ENCODE data around the gene HNRNPA1L2. TPM values are rescaled to one million over a fixed set of nuclear protein-coding genes. Genes with fewer than 3 reads are reported as not detected.

Gene HNRNPA1L2
- total and polyA plus RNA-seq, 9 of the 15 experiments (the other 6 are each of a cell fraction or from before 2014, with no cell fraction given), result 3.7 to 10.8 (median 6.8) TPM

DNA sequence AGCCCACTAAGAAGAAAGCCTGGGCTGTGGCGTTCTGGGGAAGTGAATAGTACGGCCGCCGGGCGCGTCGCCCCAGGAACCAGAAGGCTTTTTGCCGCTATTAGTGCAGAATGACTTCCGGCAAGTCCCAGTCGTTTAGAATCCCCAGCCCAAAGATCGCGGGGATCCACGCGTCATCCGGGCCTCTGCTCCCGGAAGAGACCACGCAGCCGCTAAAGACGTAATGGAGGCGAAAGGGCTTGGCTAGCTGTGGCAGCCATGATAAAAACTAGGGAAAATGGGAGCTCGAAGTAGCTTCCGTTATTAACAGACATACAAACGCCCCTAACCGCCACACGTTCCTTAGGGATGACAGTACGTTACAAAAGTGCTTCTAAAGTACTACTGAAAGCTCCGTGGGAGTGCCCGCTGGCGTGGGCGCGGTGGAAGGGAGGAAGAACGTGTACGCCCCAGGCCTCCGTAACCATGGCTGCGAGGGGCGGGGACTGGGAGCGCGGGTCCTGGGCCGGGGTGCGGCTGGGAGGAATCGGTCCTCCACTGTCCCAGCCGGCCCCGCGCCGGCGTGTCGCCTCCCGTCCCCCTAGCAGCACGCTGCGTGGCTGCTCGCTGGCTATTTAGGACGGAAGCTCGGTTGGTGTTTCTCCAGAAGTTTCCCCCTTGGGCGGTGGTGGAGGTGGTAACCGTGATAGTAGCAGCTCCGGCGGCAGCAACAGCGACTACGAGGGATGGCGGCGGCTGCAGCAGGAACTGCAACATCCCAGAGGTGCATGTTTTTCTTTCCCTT, 10.2 kb downstream of the HNRNPA1L2 start, which contains the start of gene SUGT1 (continued):
- TF ChIP-seq ARID4B (CRISPR knock-in tag; IDR thresholded peaks at IDR 0.05) (peak; percentile 69; the same call in 1 of the 2 replicates), MTA3 (IDR thresholded peaks at IDR 0.05; ENCODE audit: borderline replicate concordance) (peak; percentile 26; the same call in 1 of the 2 replicates), HSF4 (CRISPR knock-in tag; IDR thresholded peaks at IDR 0.05; ENCODE audit: borderline replicate concordance) (no peak), SMC3 (conservative IDR thresholded peaks at IDR 0.05; ENCODE audit: insufficient read depth, low read depth, low read length) (no peak), SUPT5H (IDR thresholded peaks at IDR 0.05) (peak; percentile 77), YY1 (IDR thresholded peaks at IDR 0.05; ENCODE audit: borderline replicate concordance in 1 of 3, control insufficient read depth in 1 of 3, extremely low read depth in 1 of 3, insufficient read depth in 3 of 3, insufficient read length in 1 of 3, insufficient replicate concordance in 2 of 3, low read depth in 1 of 3, low read length in 2 of 3) (peak; percentile 48 to 95 (median 89)), CGGBP1 (CRISPR knock-in tag; IDR thresholded peaks at IDR 0.05) (no peak), BCOR (IDR thresholded peaks at IDR 0.05) (no peak), ZFP1 (CRISPR knock-in tag; IDR thresholded peaks at IDR 0.05) (no peak), TRIM28 (IDR thresholded peaks at IDR 0.05) (no peak), L3MBTL2 (IDR thresholded peaks at IDR 0.05) (peak; percentile 86), ZKSCAN3 (CRISPR knock-in tag; IDR thresholded peaks at IDR 0.05) (no peak), PHF20 (IDR thresholded peaks at IDR 0.05; ENCODE audit: partially characterized antibody) (peak; percentile 59)
- TF ChIP-seq, protein P1, sequence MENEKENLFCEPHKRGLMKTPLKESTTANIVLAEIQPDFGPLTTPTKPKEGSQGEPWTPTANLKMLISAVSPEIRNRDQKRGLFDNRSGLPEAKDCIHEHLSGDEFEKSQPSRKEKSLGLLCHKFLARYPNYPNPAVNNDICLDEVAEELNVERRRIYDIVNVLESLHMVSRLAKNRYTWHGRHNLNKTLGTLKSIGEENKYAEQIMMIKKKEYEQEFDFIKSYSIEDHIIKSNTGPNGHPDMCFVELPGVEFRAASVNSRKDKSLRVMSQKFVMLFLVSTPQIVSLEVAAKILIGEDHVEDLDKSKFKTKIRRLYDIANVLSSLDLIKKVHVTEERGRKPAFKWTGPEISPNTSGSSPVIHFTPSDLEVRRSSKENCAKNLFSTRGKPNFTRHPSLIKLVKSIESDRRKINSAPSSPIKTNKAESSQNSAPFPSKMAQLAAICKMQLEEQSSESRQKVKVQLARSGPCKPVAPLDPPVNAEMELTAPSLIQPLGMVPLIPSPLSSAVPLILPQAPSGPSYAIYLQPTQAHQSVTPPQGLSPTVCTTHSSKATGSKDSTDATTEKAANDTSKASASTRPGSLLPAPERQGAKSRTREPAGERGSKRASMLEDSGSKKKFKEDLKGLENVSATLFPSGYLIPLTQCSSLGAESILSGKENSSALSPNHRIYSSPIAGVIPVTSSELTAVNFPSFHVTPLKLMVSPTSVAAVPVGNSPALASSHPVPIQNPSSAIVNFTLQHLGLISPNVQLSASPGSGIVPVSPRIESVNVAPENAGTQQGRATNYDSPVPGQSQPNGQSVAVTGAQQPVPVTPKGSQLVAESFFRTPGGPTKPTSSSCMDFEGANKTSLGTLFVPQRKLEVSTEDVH (IDR thresholded peaks at IDR 0.05; ENCODE audit: low read depth, partially characterized antibody), result peak; percentile 73
- TF ChIP-seq, protein P2, sequence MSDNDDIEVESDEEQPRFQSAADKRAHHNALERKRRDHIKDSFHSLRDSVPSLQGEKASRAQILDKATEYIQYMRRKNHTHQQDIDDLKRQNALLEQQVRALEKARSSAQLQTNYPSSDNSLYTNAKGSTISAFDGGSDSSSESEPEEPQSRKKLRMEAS (CRISPR knock-in tag; IDR thresholded peaks at IDR 0.05), result peak; percentile 74
